MM.1S (cell line): Measurements from ENCODE around the gene CCDC167.

Source experiments
- DNase-seq: peaks from one replicate; pipeline ENCODE4 v3.0.0-alpha.2; 2015
- H2AFZ ChIP-seq: fragments of 300-600 bp; sonication (generic); 2 replicates; pipeline ENCODE4 v1.6.0; 2016; ENCODE audit warnings: antibody characterized with exemption, low read length
- H3F3A ChIP-seq: fragments of 300-600 bp; sonication (generic); 2 replicates; pipeline ENCODE4 v1.6.1; 2016; ENCODE audit warnings: mild to moderate bottlenecking, antibody characterized with exemption, low read length, moderate library complexity, mixed read lengths; ENCODE audit not compliant: insufficient read depth
- H3K27ac ChIP-seq: fragments of 300-600 bp; sonication (generic); 2 replicates; pipeline ENCODE4 v1.5.1; 2016; ENCODE audit warnings: mild to moderate bottlenecking, low read length
- H3K27me3 ChIP-seq: fragments of 300-600 bp; sonication (generic); replicated peaks from 2 replicates; pipeline ENCODE4 v1.6.0; 2016; ENCODE audit warnings: low read length; ENCODE audit not compliant: insufficient read depth
- H3K36me3 ChIP-seq: fragments of 300-600 bp; sonication (generic); replicated peaks from 2 replicates; pipeline ENCODE4 v1.6.1; 2016; ENCODE audit warnings: mild to moderate bottlenecking, low read length, mixed read lengths; ENCODE audit not compliant: insufficient read depth
- H3K4me1 ChIP-seq: fragments of 300-600 bp; sonication (generic); 2 replicates; pipeline ENCODE4 v1.6.1; 2016; ENCODE audit warnings: low read length, mixed read lengths
- H3K4me2 ChIP-seq: fragments of 300-600 bp; sonication (generic); 2 replicates; pipeline ENCODE4 v1.6.0; 2016; ENCODE audit warnings: low read depth, low read length
- H3K4me3 ChIP-seq: fragments of 300-600 bp; sonication (generic); 2 replicates; pipeline ENCODE4 v1.5.1; 2016; ENCODE audit warnings: low read length, mixed read lengths
- H3K79me2 ChIP-seq: fragments of 300-600 bp; sonication (generic); 2 replicates; pipeline ENCODE4 v1.6.1; 2016; ENCODE audit warnings: mixed run types, low read length, mixed read lengths
- H3K9ac ChIP-seq: fragments of 300-600 bp; sonication (generic); 2 replicates; pipeline ENCODE4 v1.6.1; 2016; ENCODE audit warnings: low read length, mixed read lengths
- H3K9me2 ChIP-seq: fragments of 300-600 bp; sonication (generic); replicated peaks from 2 replicates; pipeline ENCODE4 v1.6.1; 2016; ENCODE audit warnings: mild to moderate bottlenecking, low read length, mixed read lengths; ENCODE audit not compliant: insufficient read depth
- H3K9me3 ChIP-seq: fragments of 300-600 bp; sonication (generic); replicated peaks from 2 replicates; pipeline ENCODE4 v1.6.1; 2016; ENCODE audit warnings: mild to moderate bottlenecking, low read length, mixed read lengths; ENCODE audit not compliant: insufficient read depth
- H4K20me1 ChIP-seq: fragments of 300-600 bp; sonication (generic); 2 replicates; pipeline ENCODE4 v1.6.1; 2016; ENCODE audit warnings: mild to moderate bottlenecking, low read length, moderate library complexity, mixed read lengths; ENCODE audit not compliant: insufficient read depth
- CTCF ChIP-seq: fragments of 300-600 bp; sonication (generic); IDR thresholded peaks from 2 replicates; pipeline ENCODE4 v1.5.1; 2016; ENCODE audit warnings: antibody characterized with exemption, low read length, mixed read lengths
- EZH2 ChIP-seq: fragments of 300-600 bp; sonication (generic); optimal IDR thresholded peaks from 2 replicates; pipeline ENCODE3; 2017; ENCODE audit warnings: low read depth, mild to moderate bottlenecking, antibody characterized with exemption, low read length, mixed read lengths
- EZH2phosphoT487 ChIP-seq: fragments of 300-600 bp; sonication (generic); IDR thresholded peaks from 2 replicates; pipeline ENCODE4 v1.6.1; 2018; ENCODE audit warnings: antibody characterized with exemption, low read length

CCDC167 gene

GRCh38 chr6:37524970-37525318 lies 25.3 kb upstream of the CCDC167 start:
- TF ChIP-seq EZH2phosphoT487 (no peak), CTCF (no peak), EZH2 (no peak)
- H3K9ac ChIP-seq, result no peak overlapping the region
- H3K36me3 ChIP-seq, result no peaks in the 10 kb centered on the region
- no peaks in the 10 kb centered on the region for H3F3A ChIP-seq
- H3K4me1 ChIP-seq, result no peaks in the 10 kb centered on the region
- no peak overlapping the region for H3K27ac ChIP-seq
- no peak overlapping the region for H3K4me2 ChIP-seq
- H3K27me3 ChIP-seq, result peaks cover 15% of the 10 kb centered on the region
- H3K9me3 ChIP-seq, result no peaks in the 10 kb centered on the region
- H3K9me2 ChIP-seq, result no peaks in the 10 kb centered on the region
- H4K20me1 ChIP-seq, result no peaks in the 10 kb centered on the region
- no peak overlapping the region for H2AFZ ChIP-seq
- DNase-seq, result no peak
- H3K4me3 ChIP-seq, result no peak overlapping the region
- H3K79me2 ChIP-seq, result no peaks in the 10 kb centered on the region

- Histone ChIP-seq H2AFZ (no peak overlapping the region), H3F3A (no peaks in the 10 kb centered on the region), H3K27me3 (peaks cover 15% of the 10 kb centered on the region), H3K4me2 (no peak overlapping the region), H3K36me3 (no peaks in the 10 kb centered on the region), H4K20me1 (no peaks in the 10 kb centered on the region), H3K4me1 (no peaks in the 10 kb centered on the region), H3K9me2 (no peaks in the 10 kb centered on the region), H3K4me3 (no peak overlapping the region), H3K27ac (no peak overlapping the region), H3K79me2 (no peaks in the 10 kb centered on the region), H3K9me3 (no peaks in the 10 kb centered on the region), H3K9ac (no peak overlapping the region)
- no peak for TF ChIP-seq EZH2
- TF ChIP-seq EZH2phosphoT487, result no peak
- TF ChIP-seq CTCF, result no peak
- DNase-seq, result no peak
Measured at GRCh38 chr6:37524025-37524969, 24.6 kb upstream of the CCDC167 start.

GRCh38 chr6:37523412-37523811 lies 23.7 kb upstream of the CCDC167 start:
- DNase-seq, result no peak
- H2AFZ ChIP-seq, result no peak overlapping the region
- H3K4me3 ChIP-seq, result no peak overlapping the region
- H3K9me2 ChIP-seq, result no peaks in the 10 kb centered on the region
- H3K4me2 ChIP-seq, result no peak overlapping the region
- H3K9me3 ChIP-seq, result no peaks in the 10 kb centered on the region
- no peaks in the 10 kb centered on the region for H3K36me3 ChIP-seq
- H3F3A ChIP-seq, result no peaks in the 10 kb centered on the region
- H3K27ac ChIP-seq, result no peak overlapping the region
- peaks cover 8% of the 10 kb centered on the region for H3K27me3 ChIP-seq
- no peak for TF ChIP-seq CTCF
- no peaks in the 10 kb centered on the region for H3K79me2 ChIP-seq
- no peaks in the 10 kb centered on the region for H3K4me1 ChIP-seq
- no peak overlapping the region for H3K9ac ChIP-seq
- H4K20me1 ChIP-seq, result no peaks in the 10 kb centered on the region
